Astrocyte of the spinal cord (primary cell): ENCODE data around the gene HS6ST1.
"Not testable (repeated sequence)": the region's sequence is repeated elsewhere in the genome, so short reads cannot be mapped to it uniquely, and the experiment has no call there.

Source experiments
- DNase-seq: peaks from one replicate; pipeline ENCODE4 v3.0.0; 2011; ENCODE audit warnings: low read depth, low spot score
- H3K4me3 ChIP-seq: 2 replicates; pipeline ENCODE4 v1.5.1; 2011; ENCODE audit warnings: low read depth, mild to moderate bottlenecking, low read length, moderate library complexity
- CTCF ChIP-seq: IDR thresholded peaks from 2 replicates; pipeline ENCODE4 v1.5.1; 2012; ENCODE audit warnings: low read depth, mild to moderate bottlenecking, low read length, inconsistent platforms
- in situ Hi-C: cut with HindIII; loops from 2 replicates; pipeline ENCODE4 v1.10.0; 2017; ENCODE audit warnings: low sequenced_read_pairs

The HS6ST1 gene

GRCh38 chr2:128265608-128265993 lies 53.1 kb downstream of the HS6ST1 start:
- H3K4me3 ChIP-seq, DNase-seq, in situ Hi-C loops: not testable (repeated sequence)

- no peak for DNase-seq
- H3K4me3 ChIP-seq: no peak overlapping the region
- no peak for TF ChIP-seq CTCF
- in situ Hi-C loops: no loop called here
Observed at GRCh38 chr2:128264881-128265607, 53.6 kb downstream of the HS6ST1 start.

- H3K4me3 ChIP-seq: no peak overlapping the region
- no peak for TF ChIP-seq CTCF
- in situ Hi-C loops: no loop called here
- DNase-seq: no peak
Observed at GRCh38 chr2:128263902-128264331, 54.8 kb downstream of the HS6ST1 start.

- no peak for TF ChIP-seq CTCF
- DNase-seq: no peak
- H3K4me3 ChIP-seq: no peak overlapping the region
Observed at GRCh38 chr2:128262315-128263253, 56.1 kb downstream of the HS6ST1 start.

GRCh38 chr2:128261245-128262128 lies 57.2 kb downstream of the HS6ST1 start:
- H3K4me3 ChIP-seq: no peak overlapping the region
- no peak for TF ChIP-seq CTCF
- DNase-seq: no peak
- in situ Hi-C loops: no loop called here

More at GRCh38 chr2:128262315-128263253, 56.1 kb downstream of the HS6ST1 start:
- in situ Hi-C loops: no loop called here

- H3K4me3 ChIP-seq: no peak overlapping the region
- in situ Hi-C loops: no loop called here
- TF ChIP-seq CTCF: peak; percentile 40
- peak; percentile 92 for DNase-seq
Observed at GRCh38 chr2:128260239-128261138, 58.2 kb downstream of the HS6ST1 start.
